Stomach (tissue), 4 donors: ENCODE results near the gene COL18A1.

Experiments
- POLR2A ChIP-seq, 4 donors: fragments of 450-650 bp; IDR thresholded peaks; one replicate each; pipeline ENCODE4 v1.6.1; 2016; ENCODE audit warnings: antibody characterized with exemption in 4 of 4, control low read depth in 2 of 4, mild to moderate bottlenecking in 1 of 4, moderate library complexity in 1 of 4
- POLR2AphosphoS5 ChIP-seq, 3 donors: sonication (generic); formaldehyde crosslinking; IDR thresholded peaks; one replicate each; pipeline ENCODE4 v1.6.1; 2016; ENCODE audit warnings: antibody characterized with exemption in 3 of 3

- no peak for TF ChIP-seq POLR2AphosphoS5 (IDR thresholded peaks at IDR 0.05)
- TF ChIP-seq POLR2A (IDR thresholded peaks at IDR 0.05): no peak
Observed at GRCh38 chr21:45545236-45545570, 140.2 kb downstream of the COL18A1 start.
